Uterus (tissue), 4 donors: ENCODE results near the gene LGMN. TPM values are rescaled to one million over a fixed set of nuclear protein-coding genes. Genes with fewer than 3 reads are reported as not detected.

Experiments used
- DNase-seq, 2 donors: peaks; one replicate each; pipeline ENCODE4 v3.0.0-alpha.2; 2019 to 2020
- H3K27ac ChIP-seq, 2 donors: fragments of 200-600 bp; sonication (generic); 1 replicate in 1 of 2; 2 replicates in 1 of 2; pipeline ENCODE4 v1.5.1; 2016 to 2018
- H3K27me3 ChIP-seq, 2 donors: fragments of 200-600 bp; sonication (generic); one replicate each; pipeline ENCODE4 v1.5.1; 2018 to 2019; ENCODE audit warnings: control low read depth in 1 of 2
- H3K36me3 ChIP-seq, 2 donors: fragments of 200-600 bp; sonication (generic); one replicate each; pipeline ENCODE4 v1.5.1; 2019; ENCODE audit warnings: control low read depth in 1 of 2
- H3K4me1 ChIP-seq, 2 donors: fragments of 200-600 bp; sonication (generic); one replicate each; pipeline ENCODE4 v1.5.1; 2018 to 2019; ENCODE audit warnings: control low read depth in 1 of 2
- H3K4me3 ChIP-seq, 2 donors: fragments of 200-600 bp; sonication (generic); 1 replicate in 1 of 2; 2 replicates in 1 of 2; pipeline ENCODE4 v1.5.1; 2018 to 2019; ENCODE audit warnings: mild to moderate bottlenecking in 1 of 2
- H3K9me3 ChIP-seq, 2 donors: fragments of 200-600 bp; sonication (generic); one replicate each; pipeline ENCODE4 v1.5.1; 2019; ENCODE audit warnings: control low read depth in 1 of 2
- CTCF ChIP-seq, 4 experiments: fragments of 200-600 bp in 2 of 4; fragments of 450-650 bp in 2 of 4; sonication (generic) in 2 of 4; IDR thresholded peaks; one replicate each; pipeline ENCODE4 v1.5.1; 2016 to 2019; ENCODE audit warnings: antibody characterized with exemption in 4 of 4, mild to moderate bottlenecking in 2 of 4, moderate library complexity in 1 of 4
- POLR2A ChIP-seq, 2 donors: fragments of 450-650 bp; IDR thresholded peaks; one replicate each; pipeline ENCODE4 v1.6.1; 2016; ENCODE audit warnings: antibody characterized with exemption in 2 of 2, mild to moderate bottlenecking in 1 of 2, moderate library complexity in 1 of 2
- intact Hi-C: fragments of 100-400 bp; cut with DNase I; formaldehyde crosslinking; loops from one replicate; pipeline ENCODE4 v1.15.1; 2023; ENCODE audit warnings: low total_unique reads
- total RNA-seq, 4 donors: library from RNA; depleted of rRNA in 3 of 4; stranded (reverse); fragments of >200 nt in 3 of 4; gene quantifications; one replicate each; pipeline versions ENCODE4 v1.1.0 to v1.2.4, GENCODE V29; 2014 to 2023
- donor health status: DM: yes; HTN: yes; CAD: no.

The LGMN gene
- total RNA-seq = 10 to 100 TPM; 13.6 to 91.4 (median 69.1) TPM

GRCh38 chr14:92748259-92749016 is at the start of gene LGMN:
TSS of gene LGMN (minus strand) at chr14:92748627. CDS start at chr14:92732786, 15,841 bp downstream.
- H3K4me3 ChIP-seq = peak within 1 kb of the TSS; percentile 78 to 90
- no peaks in the 10 kb centered on the region for H3K9me3 ChIP-seq
- H3K27me3 ChIP-seq = no peaks in the 10 kb centered on the region
- H3K27ac ChIP-seq = peak within 1 kb of the TSS; percentile 76 to 81
- H3K36me3 ChIP-seq = no peaks in the 10 kb centered on the region
- DNase-seq = peak; percentile 92 to 95
- H3K4me1 ChIP-seq = no peaks in the 10 kb centered on the region
- intact Hi-C loops = no loop called here
- peak; percentile 97 to 99 for TF ChIP-seq POLR2A (IDR thresholded peaks at IDR 0.05)
- TF ChIP-seq CTCF (IDR thresholded peaks at IDR 0.05) = peak in 2 of 4 experiments; percentile 2 to 26

- intact Hi-C loops = no loop called here
- Histone ChIP-seq H3K4me3 (peak overlapping the region; percentile 84 to 99), H3K27me3 (no peaks in the 10 kb centered on the region), H3K36me3 (no peaks in the 10 kb centered on the region), H3K4me1 (peaks cover 0 to 8% of the 10 kb centered on the region in 2 donors), H3K27ac (peak overlapping the region; percentile 83 to 85), H3K9me3 (no peaks in the 10 kb centered on the region)
- no peak for TF ChIP-seq POLR2A (IDR thresholded peaks at IDR 0.05)
- TF ChIP-seq CTCF (IDR thresholded peaks at IDR 0.05) = no peak
- DNase-seq = no peak
These were observed 46.5 kb upstream of the LGMN start for GRCh38 chr14:92794961-92795360.

- H3K4me1 ChIP-seq = peaks cover 0 to 8% of the 10 kb centered on the region in 2 donors
- TF ChIP-seq CTCF (IDR thresholded peaks at IDR 0.05) (no peak), POLR2A (IDR thresholded peaks at IDR 0.05) (no peak)
- no peaks in the 10 kb centered on the region for H3K9me3 ChIP-seq
- no peaks in the 10 kb centered on the region for H3K36me3 ChIP-seq
- peak overlapping the region; percentile 83 to 85 for H3K27ac ChIP-seq
- H3K27me3 ChIP-seq = no peaks in the 10 kb centered on the region
- DNase-seq = no peak
- intact Hi-C loops = no loop called here
- H3K4me3 ChIP-seq = peak overlapping the region; percentile 84 to 99
These were observed 46.1 kb upstream of the LGMN start for GRCh38 chr14:92794547-92794941.

- peak; percentile 95 to 99 for DNase-seq
- intact Hi-C loops = no loop called here
- Histone ChIP-seq H3K27ac (peak within 1 kb of the TSS; percentile 83 to 85), H3K9me3 (peaks cover 0 to 4% of the 10 kb centered on the region in 2 donors), H3K4me1 (peaks cover 0 to 8% of the 10 kb centered on the region in 2 donors), H3K36me3 (no peaks in the 10 kb centered on the region), H3K4me3 (peak within 1 kb of the TSS; percentile 84 to 99), H3K27me3 (no peaks in the 10 kb centered on the region)
- peak; percentile 12 to 52 (median 37) for TF ChIP-seq CTCF (IDR thresholded peaks at IDR 0.05)
- peak; percentile 68 to 72 for TF ChIP-seq POLR2A (IDR thresholded peaks at IDR 0.05)
These were observed 45.5 kb upstream of the LGMN start, which contains the start of gene GOLGA5 for GRCh38 chr14:92793709-92794546. TSS of gene GOLGA5 (plus strand) at chr14:92794305. CDS start at chr14:92797438, 3,133 bp downstream.
